Left ventricle myocardium superior (tissue), 1 donor: ENCODE data around the gene ECEL1. TPM values are rescaled to one million over a fixed set of nuclear protein-coding genes. Genes with fewer than 3 reads are reported as not detected.
"Not testable (repeated sequence)": the region's sequence is repeated elsewhere in the genome, so short reads cannot be mapped to it uniquely, and the experiment has no call there.

ENCODE experiments used
- ATAC-seq: fragments of 200-7000 bp; cut with Tn5 transposase; one replicate; pipeline ENCODE4 v1.9.1; 2020; ENCODE audit warnings: mild to moderate bottlenecking, moderate library complexity
- DNase-seq: peaks from one replicate; pipeline ENCODE4 v3.0.0-alpha.2; 2020
- intact Hi-C: fragments of 100-400 bp; cut with micrococcal nuclease; formaldehyde crosslinking; loops from one replicate; pipeline ENCODE4 v1.11.0; 2022
- total RNA-seq: library from RNA; stranded (reverse); fragmentation: NEBNext Ultra II Directional; extraction: Animal tissue kit (Norgen Biotek cat#: 25700); gene quantifications from one replicate; pipeline ENCODE4 v1.2.1, GENCODE V29; 2021
- donor health status: DM: no; HTN: yes; CAD: no; lungs with severe emphysema.

The ECEL1 gene
- total RNA-seq, 1 donor from 2014 or later, result 0.37 TPM

DNA sequence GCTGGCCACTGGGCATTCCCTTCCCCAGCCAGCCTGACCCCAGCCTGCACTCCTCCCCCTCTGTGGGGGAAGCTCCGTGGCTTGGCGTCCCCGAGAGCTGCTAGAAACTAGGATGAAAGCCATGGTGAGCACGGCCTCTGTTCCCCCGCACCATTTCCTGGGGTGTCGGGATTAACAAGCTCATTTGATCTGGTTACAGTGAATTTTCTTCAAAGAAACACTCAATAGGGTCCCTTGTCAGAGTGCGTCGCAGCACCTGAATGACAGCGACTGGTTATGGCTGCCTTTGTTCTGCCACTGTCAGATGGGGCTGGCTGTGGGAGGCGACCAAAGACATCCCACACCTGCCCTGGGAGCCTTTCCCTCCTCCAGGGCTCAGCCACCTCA, 39.3 kb downstream of the ECEL1 start:
- no peak for ATAC-seq
- DNase-seq, result no peak
- intact Hi-C loops, result loop anchor here (10.0 kb wide), 1 partner anchor 543 kb away; no protein-coding TSS in a partner anchor

DNA sequence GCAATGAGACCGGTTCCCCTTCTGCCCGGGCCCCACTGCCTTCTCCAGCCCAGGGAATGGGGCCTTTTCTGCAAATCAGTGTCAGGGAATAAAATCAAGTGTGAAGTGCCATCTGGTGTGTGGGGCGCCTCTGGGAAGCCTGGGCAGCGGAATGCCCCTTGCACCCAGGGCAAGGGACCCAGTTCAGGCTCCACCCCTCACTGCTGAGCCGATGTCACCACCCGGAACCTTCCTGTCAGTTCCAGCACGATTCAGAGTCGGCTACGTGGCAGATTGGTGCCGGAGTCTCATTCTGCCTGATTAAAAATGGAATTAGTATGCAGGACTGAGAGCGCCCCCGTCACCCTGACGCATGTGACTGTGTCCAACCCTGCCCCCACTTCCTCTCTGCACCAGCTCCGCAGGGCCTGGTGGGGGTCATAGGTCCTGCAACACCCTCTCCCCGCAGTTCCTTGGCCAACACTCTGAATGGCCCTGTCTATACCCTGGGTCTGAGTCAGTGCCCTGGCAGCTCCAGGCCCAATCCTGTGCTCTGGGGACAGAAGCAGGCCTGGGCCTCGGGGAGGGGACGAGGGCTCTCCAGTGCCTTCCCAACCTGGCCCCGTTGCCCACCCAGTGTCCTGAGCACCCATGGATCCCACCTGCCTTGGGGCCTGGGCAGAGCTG, 39.9 kb downstream of the ECEL1 start:
- intact Hi-C loops, result loop anchor here (10.0 kb wide), 1 partner anchor 543 kb away; no protein-coding TSS in a partner anchor
- no peak for ATAC-seq
- DNase-seq, result no peak

DNA sequence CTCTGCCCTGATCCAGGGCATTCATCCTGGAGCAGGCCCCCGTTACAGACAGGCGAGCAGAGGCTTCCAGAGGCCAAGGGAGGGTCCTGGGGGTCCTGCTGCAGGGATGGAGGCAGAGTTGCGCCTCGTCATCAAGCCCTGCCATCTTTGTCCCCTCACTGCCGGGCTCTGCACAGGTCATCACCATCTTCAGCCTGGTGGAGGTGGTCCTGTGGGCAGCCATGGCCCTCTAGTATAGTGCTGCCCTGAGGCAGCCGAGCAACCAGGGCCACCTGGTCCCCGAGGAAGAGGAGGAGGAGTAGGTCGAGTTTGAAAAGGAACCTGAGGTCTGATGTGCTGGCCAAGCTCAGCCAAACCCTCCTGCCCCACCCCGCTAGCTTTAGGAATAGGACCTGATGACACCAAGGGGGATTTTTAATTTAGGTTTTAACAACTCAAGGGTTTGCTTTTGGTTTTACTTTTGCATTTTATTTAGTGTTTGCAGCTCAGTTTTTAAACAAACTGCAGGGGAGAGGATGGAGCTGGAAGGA, 40.5 kb downstream of the ECEL1 start:
- no peak for DNase-seq
- intact Hi-C loops, result loop anchor here (10.0 kb wide), 1 partner anchor 542 kb away; no protein-coding TSS in a partner anchor

DNA sequence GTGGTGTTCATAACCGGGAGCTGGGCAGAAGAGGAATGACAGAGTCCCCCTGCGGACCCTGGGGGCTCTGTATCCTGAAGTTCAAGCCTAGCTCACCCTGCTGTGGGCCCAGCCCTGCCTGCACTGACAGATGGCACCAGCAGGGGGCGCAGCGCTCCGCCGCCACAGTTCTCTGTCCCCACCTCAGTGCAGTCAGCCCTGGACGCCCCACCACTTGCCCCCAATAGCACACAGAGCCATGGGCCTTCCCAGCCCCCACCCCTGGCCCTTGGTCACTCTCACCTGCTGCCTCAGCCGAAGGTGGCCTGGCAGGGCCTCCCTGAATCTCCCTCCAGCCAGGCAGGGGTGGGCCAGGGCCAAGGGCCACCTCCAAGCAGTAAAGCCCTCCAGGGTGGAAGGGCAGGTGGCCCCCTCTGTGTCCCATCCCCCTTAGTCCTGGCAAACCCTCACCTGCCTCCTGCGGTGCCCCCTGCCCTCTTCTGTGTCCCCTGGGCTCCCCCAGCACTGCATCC, 41.3 kb downstream of the ECEL1 start:
- intact Hi-C loops, result loop anchor here (10.0 kb wide), 1 partner anchor 542 kb away; no protein-coding TSS in a partner anchor
- DNase-seq, result not testable (repeated sequence)
- ATAC-seq, result peak; percentile 40

More for the DNA sequence above, 40.5 kb downstream of the ECEL1 start:
- no peak for ATAC-seq

DNA sequence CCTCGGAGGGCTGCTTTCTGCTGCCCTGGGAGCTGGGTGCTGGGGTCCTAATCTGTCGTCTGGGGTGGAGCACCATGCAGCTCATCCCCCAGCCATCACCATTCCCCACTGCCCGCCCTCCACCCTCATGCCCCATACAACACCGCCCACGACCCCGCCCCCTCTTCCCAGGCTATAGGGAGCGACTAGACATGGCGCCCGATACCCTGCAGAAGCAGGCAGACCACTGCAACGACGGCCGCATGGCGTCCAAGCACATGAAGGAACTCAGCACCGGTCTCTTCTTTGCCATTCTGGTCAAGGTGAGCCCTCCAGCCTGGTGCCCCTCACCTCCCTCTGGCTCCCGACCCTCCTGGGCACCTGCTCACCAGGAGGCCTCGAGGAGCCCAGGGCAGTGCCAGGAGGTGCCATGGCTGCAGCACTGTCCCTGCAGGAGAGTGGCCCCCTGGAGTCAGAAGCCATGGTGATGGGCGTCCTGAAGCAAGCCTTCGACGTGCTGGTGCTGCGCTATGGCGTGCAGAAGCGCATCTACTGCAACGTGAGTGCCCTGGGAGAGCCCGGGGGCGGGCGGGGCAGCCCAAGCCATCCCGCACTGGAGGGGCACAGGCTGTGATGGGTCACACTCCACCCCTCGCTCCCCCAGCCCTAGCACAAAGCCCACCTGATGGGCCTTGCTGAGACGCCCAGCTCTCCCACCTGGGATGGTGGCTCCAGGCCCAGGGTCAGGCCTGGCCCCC, 42.3 kb downstream of the ECEL1 start:
- not testable (repeated sequence) for DNase-seq, ATAC-seq
- intact Hi-C loops, result loop anchor here (10.0 kb wide), 1 partner anchor 541 kb away; no protein-coding TSS in a partner anchor

DNA sequence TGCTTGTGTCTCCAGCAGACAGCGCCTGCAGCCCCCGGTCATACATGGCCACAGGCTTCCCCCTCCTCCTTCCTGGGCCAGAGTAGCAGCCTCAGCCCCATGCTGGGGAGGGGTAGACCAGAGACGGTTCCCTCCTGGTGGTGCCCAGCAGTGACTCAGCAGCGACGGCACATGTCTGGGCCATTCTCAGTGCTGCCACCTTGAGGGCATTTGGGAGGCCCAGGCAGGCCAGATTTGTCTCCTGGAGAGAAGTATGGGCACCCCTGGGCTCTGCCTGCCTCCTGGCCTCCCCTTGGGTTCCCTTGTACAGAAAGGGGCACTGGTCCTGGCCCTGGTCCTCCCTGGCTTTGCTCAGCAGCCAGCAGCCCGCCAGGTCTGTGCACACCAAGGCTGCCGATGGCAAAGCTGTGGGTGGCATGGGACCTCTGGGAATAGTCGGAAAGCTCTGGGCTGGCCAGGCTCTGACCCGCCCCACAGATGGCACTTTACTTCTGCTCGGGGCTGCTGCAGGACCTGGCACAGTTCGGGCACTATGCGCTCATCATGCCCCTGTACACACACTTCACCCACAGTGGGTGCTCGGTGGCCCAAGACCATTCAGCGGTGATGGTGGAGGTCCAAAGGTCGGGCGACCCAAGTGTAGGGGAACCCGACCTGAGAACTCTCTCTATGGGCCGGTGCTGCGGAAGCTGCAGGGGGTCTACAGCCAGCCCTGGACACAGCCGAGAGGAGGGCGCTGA, 43.1 kb downstream of the ECEL1 start:
- intact Hi-C loops, result loop anchor here (10.0 kb wide), 1 partner anchor 540 kb away; no protein-coding TSS in a partner anchor
- DNase-seq (no peak), ATAC-seq (no peak)

DNA sequence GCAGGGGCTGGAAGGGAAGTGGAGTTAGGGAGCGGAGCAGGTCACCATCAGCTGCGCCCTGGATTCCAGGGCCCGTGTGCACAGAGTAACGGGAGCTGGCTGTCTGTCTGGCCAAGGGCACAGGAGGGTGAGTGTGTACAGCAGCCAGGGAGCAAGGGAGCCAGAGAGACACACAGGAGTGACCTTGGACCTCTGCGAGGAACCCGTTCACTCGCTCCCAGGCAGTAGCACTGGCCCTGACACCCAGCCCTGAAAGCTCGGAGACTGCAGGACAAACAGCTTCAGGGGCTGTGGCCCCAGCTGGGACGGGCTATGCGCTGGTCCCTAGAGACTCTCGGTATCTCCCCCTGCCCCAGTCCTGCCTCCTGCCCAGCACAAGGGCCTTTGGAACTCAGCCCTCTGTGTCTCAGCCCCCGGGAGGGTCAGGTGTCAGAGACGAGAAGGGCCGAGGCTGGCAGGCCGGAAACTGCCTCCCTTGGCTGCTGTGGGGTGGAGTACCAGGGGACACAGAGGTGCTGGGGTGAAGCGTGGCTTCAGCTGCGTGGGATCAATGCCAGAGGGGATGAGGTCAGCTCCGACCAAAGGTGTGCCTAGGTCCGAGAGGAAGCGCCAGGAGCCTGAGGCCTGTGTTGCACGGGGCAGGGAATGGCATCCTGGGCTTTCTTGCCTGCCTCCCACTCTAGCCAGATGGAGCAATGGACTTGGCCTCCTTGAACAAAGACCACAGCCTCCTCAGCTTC, 43.8 kb downstream of the ECEL1 start:
- not testable (repeated sequence) for DNase-seq, ATAC-seq
- intact Hi-C loops, result loop anchor here (10.0 kb wide), 1 partner anchor 539 kb away; no protein-coding TSS in a partner anchor

DNA sequence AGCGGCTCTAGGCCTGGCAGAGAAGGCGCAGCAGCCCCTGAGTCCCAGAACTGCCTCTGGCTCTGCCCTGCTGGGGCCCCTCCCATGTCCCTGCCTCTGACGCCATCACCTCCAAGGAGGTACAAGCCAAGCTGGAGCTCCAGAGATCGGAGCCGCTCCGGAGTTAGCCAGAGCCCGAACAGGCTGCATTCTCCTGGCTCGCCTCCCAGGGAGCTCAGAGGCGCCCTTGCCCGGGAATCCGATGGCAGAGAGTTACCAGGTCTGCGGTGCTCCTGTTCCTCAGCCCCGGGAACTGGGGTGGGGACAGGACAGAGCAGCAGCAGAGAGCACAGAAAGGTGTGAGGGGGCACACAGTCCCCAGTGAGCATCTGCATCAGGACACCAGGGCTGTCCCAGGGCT, 44.6 kb downstream of the ECEL1 start:
- peak; percentile 9 for ATAC-seq
- intact Hi-C loops, result loop anchor here (10.0 kb wide), 1 partner anchor 538 kb away; no protein-coding TSS in a partner anchor
- not testable (repeated sequence) for DNase-seq

DNA sequence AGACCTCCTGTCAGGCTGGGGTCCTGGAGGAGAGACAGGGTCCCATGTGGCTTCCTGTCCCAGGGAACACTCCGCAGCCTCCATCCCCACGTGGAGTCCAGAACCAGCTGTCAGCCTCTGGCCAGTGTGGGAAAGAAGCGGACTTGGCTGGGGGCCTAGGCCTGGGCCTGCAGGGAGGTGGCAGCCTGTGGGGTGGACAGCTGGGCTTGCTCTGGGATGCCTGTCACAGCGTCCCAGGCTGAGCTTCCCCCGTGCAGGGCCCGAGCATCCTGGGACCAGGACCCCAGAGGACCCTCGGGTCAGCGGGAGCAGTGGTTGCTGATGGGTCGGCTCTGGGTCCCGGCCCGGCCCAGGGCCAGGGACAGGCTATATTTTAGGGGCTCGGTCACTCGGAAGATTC, 45.2 kb downstream of the ECEL1 start:
- ATAC-seq, result peak; percentile 41
- not testable (repeated sequence) for DNase-seq

DNA sequence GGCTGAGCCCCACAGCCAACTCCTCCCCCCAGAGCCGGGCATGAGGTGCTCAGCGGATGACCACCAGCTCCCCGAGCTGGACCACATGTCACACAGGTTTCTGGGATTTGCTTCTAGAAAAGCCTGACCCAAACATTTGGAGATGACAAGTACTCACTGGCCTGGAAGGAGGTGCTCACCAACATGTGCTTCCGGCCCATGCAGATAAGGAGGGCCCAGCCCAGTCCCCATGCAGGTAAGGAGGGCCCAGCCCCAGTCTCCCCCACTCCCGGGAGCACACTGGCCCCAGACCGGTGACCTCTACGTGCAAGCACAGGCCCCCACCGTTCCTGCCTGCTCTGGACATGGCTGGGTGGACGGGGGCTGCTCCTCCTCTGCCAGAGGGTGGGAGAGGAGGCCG, 45.7 kb downstream of the ECEL1 start:
- not testable (repeated sequence) for ATAC-seq, DNase-seq
- intact Hi-C loops, result loop anchor here (10.0 kb wide), 1 partner anchor 537 kb away; no protein-coding TSS in a partner anchor

More for the DNA sequence above, 45.2 kb downstream of the ECEL1 start:
- intact Hi-C loops, result loop anchor here (10.0 kb wide), 1 partner anchor 538 kb away; no protein-coding TSS in a partner anchor

DNA sequence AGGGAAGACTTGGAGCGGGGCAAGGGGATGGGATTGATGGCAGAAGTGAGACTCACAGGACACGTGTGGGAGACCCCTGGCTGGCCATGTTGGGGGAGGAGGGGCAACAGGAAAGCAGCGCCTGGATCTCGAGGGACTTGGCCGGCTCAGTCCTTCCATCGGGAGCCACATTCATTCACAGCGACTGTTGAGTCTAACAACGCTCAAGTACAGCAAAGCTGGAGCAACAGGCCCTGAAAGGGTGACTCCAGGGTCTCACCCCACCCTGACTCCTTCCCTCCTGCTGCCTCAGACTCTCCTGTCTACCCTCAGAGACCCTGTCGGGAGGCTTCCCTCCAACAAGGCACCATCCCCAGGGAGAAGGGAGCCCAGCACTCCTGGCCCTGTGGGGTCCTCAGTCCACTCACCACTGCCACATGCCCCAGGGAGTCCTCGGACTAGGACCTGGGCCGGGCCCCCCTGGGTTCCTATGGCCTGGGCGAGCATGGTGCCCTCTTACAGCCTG, 46.4 kb downstream of the ECEL1 start:
- intact Hi-C loops, result loop anchor here (10.0 kb wide), 1 partner anchor 536 kb away; no protein-coding TSS in a partner anchor
- ATAC-seq, result no peak
- DNase-seq, result no peak

DNA sequence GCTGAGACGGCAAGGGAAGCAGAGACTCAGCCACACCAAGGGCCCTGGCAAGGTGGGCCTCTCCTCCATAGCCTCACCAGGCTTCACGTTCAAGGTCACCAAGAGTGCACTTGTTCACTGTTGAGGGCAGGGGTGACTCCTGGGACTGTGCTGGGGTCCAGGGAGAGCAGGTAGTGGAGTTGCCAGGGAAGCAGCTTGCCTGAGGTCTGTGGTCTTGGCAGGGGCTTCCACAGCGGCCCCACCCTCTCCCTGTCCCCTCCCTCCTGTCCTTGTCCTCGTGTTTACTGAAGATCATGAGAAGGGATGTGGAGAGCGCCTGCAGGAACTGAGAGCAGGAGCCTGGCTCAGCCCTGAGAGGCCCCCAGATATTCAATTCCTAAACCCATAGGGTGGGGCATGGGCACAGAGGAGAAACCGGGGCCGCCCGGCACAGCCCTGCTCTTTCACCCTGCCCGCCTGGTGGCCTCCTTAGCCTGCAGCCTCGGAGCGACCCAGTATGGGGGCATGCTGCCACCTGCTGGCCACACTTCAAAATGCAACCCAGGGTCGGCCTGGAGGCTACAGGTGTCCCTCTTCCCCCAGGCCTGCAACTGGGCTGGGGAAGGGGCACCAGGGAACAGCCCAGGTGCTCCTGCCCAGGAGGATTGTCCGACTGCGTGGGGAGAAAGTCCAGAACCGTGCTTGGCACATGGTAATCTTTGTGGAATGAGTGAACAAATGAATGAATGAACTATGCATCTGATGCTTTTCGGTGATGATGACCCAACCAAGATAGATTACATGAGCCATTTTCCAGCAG, 47.2 kb downstream of the ECEL1 start:
- ATAC-seq (peak; percentile 85), DNase-seq (peak; percentile 89)
- intact Hi-C loops, result loop anchor here (10.0 kb wide), 1 partner anchor 536 kb away; no protein-coding TSS in a partner anchor

DNA sequence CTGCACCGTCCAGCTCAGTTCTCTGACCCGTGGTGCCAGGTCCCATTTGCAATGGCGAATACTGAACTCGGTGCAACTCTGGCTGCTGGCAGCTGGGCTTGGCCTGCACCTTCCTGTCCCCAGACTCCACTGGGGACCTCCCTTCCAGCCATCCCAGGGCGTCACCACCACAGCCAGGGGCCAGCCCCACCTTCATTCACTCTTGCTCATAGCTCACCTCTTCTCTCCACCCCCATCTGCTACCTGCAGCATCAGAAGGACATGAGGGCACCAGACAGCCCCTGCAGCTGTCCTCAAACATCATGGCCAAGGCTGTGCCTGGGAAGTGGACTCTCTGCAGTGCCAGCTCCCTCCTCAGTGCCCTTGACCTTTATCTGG, 47.9 kb downstream of the ECEL1 start:
- intact Hi-C loops, result loop anchor here (10.0 kb wide), 1 partner anchor 535 kb away; no protein-coding TSS in a partner anchor
- no peak for DNase-seq
- ATAC-seq, result no peak

DNA sequence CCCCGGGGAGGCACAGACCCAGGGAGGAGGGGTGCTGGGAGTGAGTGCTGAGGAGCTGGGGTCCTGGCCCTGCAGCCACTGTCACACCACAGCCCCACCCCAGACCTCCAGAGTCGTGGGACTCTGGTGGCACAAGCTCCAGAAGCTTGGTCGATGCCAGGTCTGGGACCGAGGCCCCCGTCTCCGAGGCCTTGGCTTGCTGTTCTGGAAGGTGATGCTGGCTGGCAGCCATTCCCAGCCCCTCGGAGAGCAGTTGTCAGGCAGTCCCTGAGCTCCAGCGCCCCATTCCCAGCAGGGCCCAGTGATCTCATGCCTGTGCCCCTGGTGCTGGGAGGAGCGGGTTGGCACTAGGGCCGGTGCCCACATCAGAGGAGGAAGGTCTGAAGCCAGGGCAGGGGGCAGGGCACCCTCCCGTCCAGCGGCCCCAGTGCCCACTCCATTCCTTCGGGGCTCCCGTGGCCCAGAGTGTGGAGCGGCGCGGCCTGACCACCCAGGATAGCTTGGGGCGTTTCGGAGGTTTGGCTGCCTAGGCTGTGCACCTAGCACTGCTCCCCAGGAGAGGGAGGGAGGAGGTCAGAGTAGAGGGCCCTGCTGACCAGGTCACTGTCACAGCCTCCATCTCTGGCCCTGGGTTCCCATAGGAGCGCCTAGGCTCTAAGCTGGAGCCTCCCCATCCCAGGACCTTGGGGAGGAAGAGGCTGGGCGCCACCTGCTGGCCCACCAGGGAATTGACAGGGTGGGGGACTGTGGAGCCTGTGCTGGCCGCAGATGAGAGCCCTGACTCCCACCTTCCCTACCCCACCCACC, 48.5 kb downstream of the ECEL1 start:
- intact Hi-C loops, result no loop called here
- ATAC-seq (peak; percentile 76), DNase-seq (peak; percentile 49)

DNA sequence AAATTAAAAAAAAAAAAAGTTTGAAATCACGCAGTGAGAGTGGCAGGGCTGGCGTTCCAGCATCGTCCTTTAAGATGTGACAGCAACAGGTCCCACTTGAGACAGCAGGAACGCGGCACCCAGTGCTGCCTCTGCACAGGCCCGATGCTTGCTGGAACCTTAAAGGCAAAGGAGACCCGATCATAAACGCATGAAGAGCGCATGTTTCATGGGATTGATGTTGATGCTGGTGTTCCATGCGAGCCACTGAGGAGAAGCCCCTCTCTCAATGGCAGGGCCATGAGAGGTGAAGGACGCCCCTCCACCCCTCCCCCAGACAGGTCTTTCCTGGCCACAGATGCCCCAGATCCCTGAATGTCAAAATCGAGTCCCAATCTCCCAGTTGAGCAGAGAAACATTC, 49.5 kb downstream of the ECEL1 start:
- no peak for DNase-seq
- intact Hi-C loops, result no loop called here
- ATAC-seq, result no peak

DNA sequence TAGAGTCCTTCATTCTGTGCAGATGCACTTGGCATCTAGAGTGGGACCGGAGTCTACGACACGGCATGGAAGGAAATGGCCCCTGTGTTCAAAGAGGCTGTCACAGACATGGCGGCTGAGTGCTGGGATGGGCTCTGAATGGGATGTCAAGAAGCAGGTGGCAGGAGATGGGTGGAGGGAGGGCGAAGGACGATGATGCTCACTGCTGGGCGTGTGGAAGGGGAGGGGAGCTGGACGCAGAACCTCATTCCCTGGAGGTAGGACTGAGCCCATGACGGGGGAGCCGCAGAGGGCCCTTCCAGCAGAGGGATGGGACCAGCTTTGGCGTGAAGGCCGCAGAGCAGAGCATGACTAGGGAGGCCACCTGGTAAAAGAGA, 50.5 kb downstream of the ECEL1 start:
- DNase-seq (no peak), ATAC-seq (no peak)
- intact Hi-C loops, result no loop called here
